Central memory CD8-positive, alpha-beta T cell (primary cell): ENCODE measurements around the gene CBLN3.

Experiments
- ATAC-seq: fragments of 150-1000 bp; cut with Tn5 transposase; replicated peaks from 2 replicates; pipeline ENCODE4 v1.10.0; 2022; ENCODE audit warnings: mild to moderate bottlenecking, moderate FRiP score, moderate number of reproducible peaks; ENCODE audit not compliant: poor library complexity, severe bottlenecking; ENCODE audit errors: extremely low read depth
- DNase-seq, 2 donors: peaks; one replicate each; pipeline ENCODE4 v3.0.0; 2021; ENCODE audit warnings: low spot score in 2 of 2
- H3K27ac Mint-ChIP-seq: one replicate; pipeline ENCODE4 v1.8.0; 2022; ENCODE audit warnings: low read depth, mild to moderate bottlenecking, moderate library complexity, mixed read lengths
- H3K27me3 Mint-ChIP-seq: one replicate; pipeline ENCODE4 v1.8.0; 2022; ENCODE audit warnings: mixed read lengths
- H3K36me3 Mint-ChIP-seq: one replicate; pipeline ENCODE4 v1.8.0; 2022; ENCODE audit warnings: mild to moderate bottlenecking, moderate library complexity, mixed read lengths; ENCODE audit not compliant: insufficient read depth
- H3K4me1 Mint-ChIP-seq: one replicate; pipeline ENCODE4 v1.8.0; 2022; ENCODE audit warnings: mixed read lengths
- H3K4me3 Mint-ChIP-seq: one replicate; pipeline ENCODE4 v1.8.0; 2022; ENCODE audit warnings: mild to moderate bottlenecking, moderate library complexity, mixed read lengths
- H3K9me3 Mint-ChIP-seq: one replicate; pipeline ENCODE4 v1.8.0; 2022; ENCODE audit warnings: mixed read lengths

Gene CBLN3

DNA sequence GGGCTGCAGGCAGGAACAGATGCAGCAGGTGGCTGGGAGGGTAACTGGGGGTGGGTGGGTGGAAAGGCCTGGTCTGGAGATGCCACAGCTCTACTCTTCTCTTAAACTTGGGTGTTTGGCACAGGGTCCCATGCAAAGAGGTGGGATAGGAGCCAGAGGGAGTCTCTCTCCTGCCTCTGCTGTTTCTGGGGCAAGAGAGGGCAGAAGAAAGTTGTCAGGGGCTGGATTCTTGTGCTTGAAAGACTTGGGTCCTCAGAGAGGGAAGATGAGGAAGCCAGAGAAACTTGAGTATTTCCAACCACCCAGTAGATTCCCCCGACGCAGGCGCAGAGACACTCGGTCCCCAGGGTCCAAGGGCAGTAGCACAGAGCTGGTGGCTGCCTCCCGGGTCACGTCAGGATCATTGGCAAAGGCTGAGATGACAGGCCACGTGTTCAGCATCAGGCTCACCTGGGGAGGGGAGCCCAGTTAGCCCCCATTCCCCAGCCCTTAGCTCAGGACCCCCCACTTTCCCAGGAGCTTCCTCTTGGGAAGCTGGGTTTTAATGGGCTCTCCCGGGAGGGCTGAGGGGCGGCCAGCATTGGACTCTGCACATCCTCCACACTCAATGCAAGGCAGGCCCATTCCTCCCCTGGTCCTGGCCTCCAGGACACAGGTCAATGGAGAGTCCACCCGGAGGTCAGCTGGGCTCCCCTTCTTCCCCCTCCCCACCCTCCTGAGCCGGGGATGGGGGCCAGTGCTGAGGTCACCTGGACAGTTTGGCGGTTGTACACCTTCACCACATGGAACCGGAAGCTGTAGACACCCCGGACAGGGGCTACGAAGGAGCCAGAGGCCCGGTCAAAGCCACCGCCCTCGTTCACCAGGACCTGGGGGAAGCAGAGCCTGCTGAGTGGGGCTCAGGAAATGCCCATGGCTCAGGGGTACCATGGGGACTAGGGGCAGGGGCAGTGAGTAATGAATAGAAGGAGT, 1.6 kb downstream of the CBLN3 start:
- peak overlapping the region; percentile 35 for H3K4me3 Mint-ChIP-seq

DNA sequence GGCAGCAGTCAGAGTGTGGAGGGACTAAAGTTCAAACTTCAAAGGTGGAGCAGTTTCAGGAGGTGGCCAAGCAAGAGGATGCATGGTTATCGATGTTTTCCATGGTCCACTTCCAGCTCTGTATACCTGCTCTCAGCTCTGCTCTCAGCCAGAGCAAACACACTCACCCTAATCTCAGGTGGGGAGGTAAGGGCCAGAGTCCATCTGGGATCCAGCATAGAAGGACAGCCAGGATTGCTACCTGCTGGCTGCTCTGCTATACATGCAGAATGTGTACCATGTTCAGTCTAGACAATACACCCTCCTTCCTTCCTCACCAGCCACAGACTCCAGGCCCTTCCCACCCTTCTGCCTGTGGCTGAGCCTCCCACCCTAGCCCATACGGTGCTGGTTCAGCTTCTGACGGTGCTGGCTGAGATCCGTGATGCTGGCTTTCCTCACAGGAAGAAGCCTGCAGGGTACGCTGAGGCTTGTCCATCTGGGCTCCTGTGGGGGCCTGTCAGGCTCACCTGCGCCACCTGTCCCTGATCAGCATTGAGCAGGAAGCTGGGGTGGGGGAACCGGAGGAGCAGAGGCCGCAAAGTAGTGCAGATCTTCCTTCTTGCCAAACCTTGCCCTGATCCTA, 2.4 kb downstream of the CBLN3 start:
- DNase-seq (no peak), ATAC-seq (no peak)
- peaks cover 19% of the 10 kb centered on the region for H3K36me3 Mint-ChIP-seq
- H3K9me3 Mint-ChIP-seq = no peaks in the 10 kb centered on the region
- H3K4me3 Mint-ChIP-seq = no peak overlapping the region
- H3K4me1 Mint-ChIP-seq = peaks cover 28% of the 10 kb centered on the region
- no peak overlapping the region for H3K27ac Mint-ChIP-seq
- H3K27me3 Mint-ChIP-seq = no peaks in the 10 kb centered on the region

More for the DNA sequence above, 1.6 kb downstream of the CBLN3 start:
- no peak for ATAC-seq
- Mint-ChIP-seq H3K27ac (no peak overlapping the region), H3K36me3 (peaks cover 23% of the 10 kb centered on the region), H3K9me3 (no peaks in the 10 kb centered on the region), H3K27me3 (no peaks in the 10 kb centered on the region), H3K4me1 (peaks cover 29% of the 10 kb centered on the region)
- peak in 1 of 2 donors; percentile 9 for DNase-seq

DNA sequence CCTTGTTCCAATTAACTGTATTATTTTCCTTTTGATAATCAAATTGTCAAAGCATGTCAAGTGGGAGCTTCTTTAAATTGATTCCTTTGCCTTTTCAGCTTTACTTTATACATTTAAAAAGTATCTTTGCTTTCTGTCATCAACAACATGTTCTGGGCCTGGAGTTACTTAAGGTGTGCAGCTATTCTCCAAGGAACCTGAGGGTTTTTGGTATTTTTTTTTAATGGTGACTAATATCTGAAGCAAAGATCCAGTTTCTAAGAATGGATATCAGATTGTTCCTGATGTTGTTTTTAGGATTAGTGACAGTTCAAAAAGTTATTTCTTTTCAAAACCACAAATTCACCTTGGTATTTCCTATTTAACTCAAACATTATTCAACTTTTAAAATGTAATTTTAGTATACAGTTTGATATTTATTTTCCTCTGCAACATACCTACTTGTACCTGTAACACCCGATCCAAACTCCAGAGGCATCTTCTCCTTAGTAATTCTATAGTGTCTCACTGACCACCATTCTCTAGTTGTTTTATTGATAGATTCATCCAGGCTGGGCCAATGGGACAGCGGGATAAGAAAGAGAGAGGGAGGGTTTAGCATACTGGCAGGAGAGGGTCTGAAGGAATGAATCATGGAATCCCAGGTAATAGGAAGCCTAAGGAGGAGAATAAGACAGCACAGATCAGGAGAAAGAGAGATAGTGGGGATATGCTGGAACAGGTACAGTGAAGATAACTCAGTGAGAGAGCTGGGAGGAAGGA, 3.1 kb downstream of the CBLN3 start:
- H3K9me3 Mint-ChIP-seq = no peaks in the 10 kb centered on the region
- H3K27ac Mint-ChIP-seq = peak overlapping the region; percentile 7
- H3K4me1 Mint-ChIP-seq = peaks cover 21% of the 10 kb centered on the region
- no peaks in the 10 kb centered on the region for H3K27me3 Mint-ChIP-seq
- peaks cover 12% of the 10 kb centered on the region for H3K36me3 Mint-ChIP-seq
- no peak overlapping the region for H3K4me3 Mint-ChIP-seq
- ATAC-seq (no peak), DNase-seq (no peak)

DNA sequence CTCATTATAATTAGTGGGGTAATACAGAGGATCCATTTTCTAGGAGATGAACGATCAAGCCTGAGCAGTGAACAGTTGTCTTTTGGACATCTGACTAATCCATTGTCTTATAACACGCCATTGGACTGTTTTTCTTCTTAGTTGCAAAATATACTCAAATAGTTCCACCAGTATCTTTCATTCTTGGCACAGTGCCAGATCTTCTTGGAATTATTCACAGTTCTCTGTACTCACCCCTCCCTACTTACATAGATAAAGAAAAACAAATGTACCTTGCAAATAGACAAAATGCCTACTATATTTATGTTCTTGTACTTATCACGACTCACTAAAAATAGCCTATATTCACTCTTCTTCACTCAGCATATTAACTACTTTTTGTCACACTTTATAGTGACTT, 3.8 kb downstream of the CBLN3 start:
- Mint-ChIP-seq H3K4me1 (peaks cover 15% of the 10 kb centered on the region), H3K36me3 (peaks cover 7% of the 10 kb centered on the region), H3K9me3 (no peaks in the 10 kb centered on the region), H3K27me3 (no peaks in the 10 kb centered on the region), H3K4me3 (no peak overlapping the region), H3K27ac (peak overlapping the region; percentile 7)
- no peak for DNase-seq
- ATAC-seq = no peak

DNA sequence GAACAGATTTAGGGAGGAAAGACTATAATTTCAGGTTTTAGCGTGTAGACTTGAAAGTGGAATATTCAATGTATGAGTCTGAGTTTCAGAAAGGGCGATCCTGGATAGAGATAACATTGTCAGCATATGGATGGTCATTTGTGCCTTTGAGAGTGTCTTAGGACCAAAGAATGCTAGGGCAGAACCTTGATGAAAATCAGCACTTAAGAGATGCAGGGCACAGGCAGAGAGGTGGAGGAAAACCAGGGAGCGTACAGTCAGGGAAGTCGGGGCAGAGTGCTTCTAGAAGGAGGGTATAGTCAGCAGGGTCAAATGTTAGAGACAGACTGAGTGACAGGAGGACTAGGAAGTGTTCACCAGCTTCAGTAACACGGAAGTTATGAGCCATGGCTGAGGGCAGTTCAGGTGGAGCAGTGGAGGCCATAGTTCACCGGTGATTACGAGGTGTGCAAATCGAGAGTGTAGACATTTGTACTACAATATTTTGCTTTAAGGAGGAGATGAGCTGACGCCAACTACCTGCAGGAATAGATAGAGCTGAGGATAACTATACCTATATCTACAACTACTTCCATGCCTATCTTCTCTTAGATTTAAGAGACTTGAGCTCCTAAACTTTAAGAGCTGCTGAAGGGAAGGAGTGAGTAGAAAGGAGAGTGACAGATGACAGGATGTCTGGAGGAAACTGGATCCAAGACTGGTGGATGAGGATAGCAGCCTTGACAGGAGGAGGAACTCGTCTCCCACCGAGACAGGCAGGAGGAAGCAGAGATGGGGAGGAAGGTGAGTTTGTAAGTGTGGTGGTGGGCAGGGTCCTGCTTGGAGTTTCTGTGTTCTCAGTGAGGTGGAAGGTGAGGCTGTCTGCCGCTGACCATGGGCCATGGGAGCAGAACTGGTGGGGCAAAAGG, 6.5 kb downstream of the CBLN3 start:
- Mint-ChIP-seq H3K9me3 (no peaks in the 10 kb centered on the region), H3K4me3 (no peak overlapping the region), H3K36me3 (peaks cover 4% of the 10 kb centered on the region), H3K4me1 (peaks cover 5% of the 10 kb centered on the region), H3K27me3 (peaks cover 13% of the 10 kb centered on the region), H3K27ac (no peak overlapping the region)
- ATAC-seq = no peak
- no peak for DNase-seq

DNA sequence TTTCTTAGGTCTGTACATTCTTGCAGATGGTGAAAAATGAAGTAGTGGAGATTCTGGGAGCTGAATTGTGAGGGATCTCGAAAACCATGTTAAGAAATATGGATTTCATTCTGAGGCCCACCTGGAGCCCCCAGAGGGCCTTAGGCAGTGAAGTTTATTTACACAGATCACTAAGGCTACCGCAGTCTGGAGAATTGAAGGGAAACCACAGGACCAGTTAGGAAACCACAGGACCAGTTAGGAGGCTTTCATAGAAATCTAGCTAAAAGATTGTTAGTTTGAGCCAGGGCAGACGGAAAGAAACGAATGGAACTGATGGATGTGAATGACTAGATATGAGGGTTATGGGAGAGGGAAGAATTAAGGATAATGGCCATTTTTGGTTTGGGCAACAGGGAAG, 7.2 kb downstream of the CBLN3 start:
- H3K9me3 Mint-ChIP-seq = no peaks in the 10 kb centered on the region
- DNase-seq = no peak
- H3K4me1 Mint-ChIP-seq = peaks cover 5% of the 10 kb centered on the region
- peaks cover 4% of the 10 kb centered on the region for H3K36me3 Mint-ChIP-seq
- peaks cover 13% of the 10 kb centered on the region for H3K27me3 Mint-ChIP-seq
- no peak overlapping the region for H3K27ac Mint-ChIP-seq
- H3K4me3 Mint-ChIP-seq = no peak overlapping the region
- no peak for ATAC-seq

DNA sequence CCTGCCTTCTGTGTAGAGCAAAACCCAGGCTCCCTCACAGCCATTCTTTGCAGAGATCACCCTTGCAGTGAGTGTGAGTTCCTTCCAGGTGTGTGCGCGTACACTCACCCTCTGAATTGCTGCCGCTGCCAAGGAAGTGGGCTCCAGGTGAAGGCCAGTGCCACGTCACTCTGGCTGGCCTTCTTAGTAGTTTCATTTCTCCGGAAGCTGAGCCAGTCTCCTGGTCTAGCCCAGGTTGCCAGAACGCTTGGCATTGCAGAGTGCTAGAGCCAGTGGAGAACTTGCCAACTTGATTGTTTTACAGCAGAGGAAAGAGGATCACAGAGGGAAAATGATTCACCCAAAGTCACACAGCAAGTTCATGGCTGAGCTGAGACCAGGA, 11.0 kb downstream of the CBLN3 start:
- DNase-seq = no peak
- H3K27me3 Mint-ChIP-seq = peaks cover 28% of the 10 kb centered on the region
- H3K27ac Mint-ChIP-seq = no peak overlapping the region
- H3K36me3 Mint-ChIP-seq = peaks cover 2% of the 10 kb centered on the region
- ATAC-seq = no peak
- H3K9me3 Mint-ChIP-seq = no peaks in the 10 kb centered on the region
- no peaks in the 10 kb centered on the region for H3K4me1 Mint-ChIP-seq
- no peak overlapping the region for H3K4me3 Mint-ChIP-seq

DNA sequence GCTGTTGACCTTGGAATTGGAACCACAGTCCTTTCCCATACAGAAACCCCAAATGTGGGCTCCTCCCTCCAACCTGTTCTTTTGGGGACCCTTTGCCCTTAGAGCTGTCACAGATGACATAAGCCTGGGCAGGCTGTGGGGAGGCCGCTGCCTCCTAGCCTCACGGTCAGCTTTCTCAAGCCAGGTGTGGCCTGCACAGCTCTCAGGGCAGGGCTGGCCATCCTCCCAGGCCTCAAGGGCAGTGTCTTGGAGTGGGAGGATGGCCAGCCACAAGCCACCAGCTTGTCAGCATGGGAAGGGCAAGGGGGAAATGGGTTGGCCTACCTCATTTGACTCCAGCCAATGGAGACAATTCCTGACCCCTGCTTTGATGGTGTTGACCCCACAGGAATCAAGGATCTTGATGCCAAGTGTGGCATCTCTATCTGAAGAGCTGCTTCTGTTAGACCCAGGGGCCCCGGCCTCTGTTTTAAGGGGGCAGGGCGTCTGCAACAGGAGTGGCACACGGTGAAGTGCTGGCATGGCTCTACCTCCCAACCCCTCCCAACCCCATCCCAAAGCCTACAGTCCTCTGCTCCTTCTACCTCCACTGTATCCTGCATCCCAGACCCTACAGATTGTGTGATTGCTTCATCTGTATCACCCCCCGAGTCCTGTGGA, 11.5 kb downstream of the CBLN3 start:
- Mint-ChIP-seq H3K27ac (no peak overlapping the region), H3K4me1 (no peaks in the 10 kb centered on the region), H3K27me3 (peaks cover 28% of the 10 kb centered on the region), H3K9me3 (no peaks in the 10 kb centered on the region), H3K36me3 (peaks cover 2% of the 10 kb centered on the region), H3K4me3 (no peak overlapping the region)
- ATAC-seq (no peak), DNase-seq (no peak)

DNA sequence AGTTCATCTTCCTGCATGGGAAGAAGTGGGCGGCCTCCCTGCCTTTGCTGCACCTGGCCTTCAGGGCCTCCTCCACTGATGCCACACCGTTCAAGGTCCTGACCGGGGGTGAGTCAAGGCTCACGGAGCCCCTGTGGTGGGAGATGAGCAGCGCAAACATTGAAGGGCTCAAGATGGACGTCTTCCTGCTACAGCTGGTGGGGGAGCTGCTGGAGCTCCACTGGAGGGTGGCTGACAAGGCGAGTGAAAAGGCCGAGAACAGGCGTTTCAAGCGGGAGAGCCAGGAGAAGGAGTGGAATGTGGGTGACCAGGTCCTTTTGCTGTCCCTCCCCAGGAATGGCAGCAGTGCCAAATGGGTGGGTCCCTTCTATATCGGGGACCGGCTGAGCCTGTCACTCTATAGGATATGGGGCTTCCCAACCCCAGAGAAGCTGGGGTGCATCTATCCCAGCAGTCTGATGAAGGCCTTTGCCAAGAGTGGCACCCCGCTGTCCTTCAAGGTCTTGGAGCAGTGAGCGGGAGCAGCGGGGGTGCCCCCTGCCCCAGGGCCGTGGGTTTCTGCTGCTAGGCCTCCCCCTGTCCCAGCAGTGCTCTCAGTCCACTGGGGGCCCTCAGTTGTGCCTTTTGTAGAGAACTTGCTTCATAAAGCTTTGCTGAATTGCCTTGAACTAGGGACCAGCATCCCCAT, 12.4 kb downstream of the CBLN3 start:
- Mint-ChIP-seq H3K4me3 (no peak overlapping the region), H3K36me3 (peaks cover 5% of the 10 kb centered on the region), H3K4me1 (no peaks in the 10 kb centered on the region), H3K27me3 (peaks cover 28% of the 10 kb centered on the region), H3K9me3 (no peaks in the 10 kb centered on the region), H3K27ac (no peak overlapping the region)
- DNase-seq = no peak
- no peak for ATAC-seq

DNA sequence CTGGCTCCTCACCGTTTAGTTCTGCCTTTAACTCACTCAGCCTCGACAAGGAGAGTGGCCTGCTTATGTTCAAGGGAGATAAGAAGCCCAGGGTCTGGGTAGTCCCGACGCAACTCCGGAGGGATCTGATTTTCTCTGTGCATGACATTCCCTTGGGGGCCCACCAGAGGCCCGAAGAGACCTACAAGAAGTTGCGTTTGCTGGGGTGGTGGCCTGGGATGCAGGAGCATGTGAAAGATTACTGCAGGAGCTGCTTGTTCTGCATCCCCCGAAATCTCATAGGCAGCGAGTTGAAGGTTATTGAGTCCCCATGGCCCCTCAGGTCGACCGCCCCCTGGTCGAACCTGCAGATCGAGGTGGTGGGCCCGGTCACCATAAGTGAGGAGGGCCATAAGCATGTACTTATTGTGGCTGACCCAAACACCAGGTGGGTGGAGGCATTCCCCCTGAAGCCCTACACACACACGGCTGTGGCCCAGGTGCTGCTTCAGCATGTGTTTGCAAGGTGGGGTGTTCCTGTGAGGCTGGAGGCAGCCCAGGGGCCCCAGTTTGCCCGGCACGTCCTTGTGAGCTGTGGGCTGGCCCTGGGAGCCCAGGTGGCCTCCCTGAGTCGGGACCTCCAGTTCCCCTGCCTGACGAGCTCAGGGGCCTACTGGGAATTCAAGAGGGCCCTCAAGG, 13.1 kb downstream of the CBLN3 start:
- H3K9me3 Mint-ChIP-seq = no peaks in the 10 kb centered on the region
- H3K27ac Mint-ChIP-seq = no peak overlapping the region
- H3K27me3 Mint-ChIP-seq = peaks cover 28% of the 10 kb centered on the region
- no peaks in the 10 kb centered on the region for H3K4me1 Mint-ChIP-seq
- H3K36me3 Mint-ChIP-seq = peaks cover 5% of the 10 kb centered on the region
- ATAC-seq = no peak
- DNase-seq = no peak
- H3K4me3 Mint-ChIP-seq = no peak overlapping the region
